ENCODE measurements around the gene SORCS2. TPM values are rescaled to one million over a fixed set of nuclear protein-coding genes. Genes with fewer than 3 reads are reported as not detected.

Gene SORCS2
- total and polyA plus RNA-seq, 8 donors: 4.6 to 9.7 (median 7.2) TPM

- peaks cover 0 to 6% of the 10 kb centered on the region in 2 donors for H3K4me1 ChIP-seq
- intact Hi-C loops (cut with DNase I): no loop called here
- H3K4me3 ChIP-seq: no peak overlapping the region
- H3K27ac ChIP-seq: no peak overlapping the region
- H3K27me3 ChIP-seq: peaks cover 0 to 11% of the 10 kb centered on the region in 2 donors
- ATAC-seq: no peak
- H3K36me3 ChIP-seq: peaks cover 0 to 7% of the 10 kb centered on the region in 2 donors
- DNase-seq: peak in 1 of 4 donors; percentile 77
- no peak for TF ChIP-seq CTCF (IDR thresholded peaks at IDR 0.05)
- no peaks in the 10 kb centered on the region for H3K9me3 ChIP-seq
Measured at GRCh38 chr4:7739077-7739917, 547.0 kb downstream of the SORCS2 start.

GRCh38 chr4:7739918-7740865 is 547.9 kb downstream of the SORCS2 start:
- Histone ChIP-seq H3K4me3 (no peak overlapping the region), H3K27ac (no peak overlapping the region), H3K4me1 (peaks cover 0 to 13% of the 10 kb centered on the region in 2 donors), H3K27me3 (peaks cover 0 to 2% of the 10 kb centered on the region in 2 donors), H3K9me3 (no peaks in the 10 kb centered on the region), H3K36me3 (peaks cover 0 to 7% of the 10 kb centered on the region in 2 donors)
- intact Hi-C loops (cut with DNase I): no loop called here
- TF ChIP-seq CTCF (IDR thresholded peaks at IDR 0.05): no peak
- DNase-seq: peak in 1 of 4 donors; percentile 71
- ATAC-seq: no peak

- ATAC-seq: no peak
- Histone ChIP-seq H3K9me3 (no peaks in the 10 kb centered on the region), H3K27ac (no peak overlapping the region), H3K36me3 (peaks cover 0 to 7% of the 10 kb centered on the region in 2 donors), H3K27me3 (no peaks in the 10 kb centered on the region), H3K4me1 (peaks cover 0 to 13% of the 10 kb centered on the region in 2 donors), H3K4me3 (no peak overlapping the region)
- DNase-seq: peak in 1 of 4 donors; percentile 44
- intact Hi-C loops (cut with DNase I): no loop called here
- no peak for TF ChIP-seq CTCF (IDR thresholded peaks at IDR 0.05)
Measured at GRCh38 chr4:7740866-7741525, 548.7 kb downstream of the SORCS2 start.

- H3K27ac ChIP-seq: no peak overlapping the region
- peaks cover 0 to 13% of the 10 kb centered on the region in 2 donors for H3K4me1 ChIP-seq
- intact Hi-C loops (cut with DNase I): no loop called here
- no peak for TF ChIP-seq CTCF (IDR thresholded peaks at IDR 0.05)
- peaks cover 0 to 7% of the 10 kb centered on the region in 2 donors for H3K36me3 ChIP-seq
- no peaks in the 10 kb centered on the region for H3K27me3 ChIP-seq
- H3K4me3 ChIP-seq: no peak overlapping the region
- ATAC-seq (no peak), DNase-seq (peak in 1 of 4 donors; percentile 66)
- no peaks in the 10 kb centered on the region for H3K9me3 ChIP-seq
Measured at GRCh38 chr4:7741946-7742806, 549.8 kb downstream of the SORCS2 start.

Measured in left lung (tissue), 10 donors.